ENCODE data around the gene SEPTIN5.
"Not testable (repeated sequence)": the region's sequence is repeated elsewhere in the genome, so short reads cannot be mapped to it uniquely, and the experiment has no call there.

The SEPTIN5 gene

GRCh38 chr22:19714312-19715187 lies at the start of gene SEPTIN5:
TSS of gene SEPTIN5 (plus strand) at chr22:19714503. CDS start at chr22:19714589, 86 bp downstream.
- DNase-seq (ENCODE audit: low spot score): no peak

GRCh38 chr22:19664951-19665783 lies 49.1 kb upstream of the SEPTIN5 start:
- no peak for DNase-seq (ENCODE audit: low spot score)

- DNase-seq (ENCODE audit: low spot score): no peak
Measured at GRCh38 chr22:19665784-19666672, 48.3 kb upstream of the SEPTIN5 start.

DNA sequence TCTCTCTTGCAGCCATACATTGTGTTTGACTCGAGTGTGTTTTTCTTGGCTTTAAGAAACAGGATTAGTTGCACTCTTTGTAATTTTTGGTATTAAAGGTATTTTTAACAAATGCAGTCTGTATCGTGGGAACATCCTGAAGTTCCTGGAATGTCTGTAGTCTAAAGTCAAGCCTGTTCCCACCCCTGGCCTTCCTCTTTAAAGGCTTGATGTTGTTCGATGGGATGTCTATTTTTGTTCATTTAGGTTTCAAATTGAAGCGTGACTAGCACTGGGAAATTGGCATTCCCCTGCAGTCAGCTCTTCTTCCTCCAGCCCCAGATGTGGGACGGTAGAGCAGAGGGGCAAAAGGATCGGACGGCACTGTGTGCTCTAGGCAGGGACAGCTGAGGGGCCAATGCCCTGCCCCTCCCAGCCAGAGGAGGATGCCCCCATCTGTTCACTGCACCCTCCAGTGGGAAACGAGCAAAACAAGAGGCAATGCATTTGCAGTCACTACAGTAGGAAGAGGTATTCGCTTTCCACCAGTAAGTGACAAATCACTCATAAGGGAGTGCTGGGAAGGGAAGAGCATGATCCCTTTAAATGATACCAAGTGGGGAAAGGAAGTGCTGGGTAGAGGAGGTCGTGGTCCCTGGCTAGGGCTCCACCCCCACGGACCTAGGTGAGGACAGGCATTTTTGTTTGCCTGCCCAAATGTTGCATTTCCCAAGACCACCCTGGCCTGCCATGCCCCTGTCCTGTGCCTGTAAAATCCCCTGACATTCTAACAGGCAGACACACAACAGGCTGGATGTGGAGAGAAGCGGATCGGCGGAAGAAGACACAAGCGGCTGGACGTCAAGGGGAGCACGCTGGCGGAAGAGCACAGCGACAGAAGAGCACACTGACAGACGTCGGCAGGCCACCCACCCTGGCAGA lies 47.4 kb upstream of the SEPTIN5 start:
- no peak for DNase-seq (ENCODE audit: low spot score)

GRCh38 chr22:19667872-19668740 lies 46.2 kb upstream of the SEPTIN5 start:
- DNase-seq (ENCODE audit: low spot score): no peak

- DNase-seq (ENCODE audit: low spot score): no peak
Measured at GRCh38 chr22:19668748-19669147, 45.6 kb upstream of the SEPTIN5 start.

- DNase-seq (ENCODE audit: low spot score): no peak
Measured at GRCh38 chr22:19669570-19669969, 44.7 kb upstream of the SEPTIN5 start.

GRCh38 chr22:19671316-19671715 lies 43.0 kb upstream of the SEPTIN5 start:
- DNase-seq (ENCODE audit: low spot score): no peak

DNA sequence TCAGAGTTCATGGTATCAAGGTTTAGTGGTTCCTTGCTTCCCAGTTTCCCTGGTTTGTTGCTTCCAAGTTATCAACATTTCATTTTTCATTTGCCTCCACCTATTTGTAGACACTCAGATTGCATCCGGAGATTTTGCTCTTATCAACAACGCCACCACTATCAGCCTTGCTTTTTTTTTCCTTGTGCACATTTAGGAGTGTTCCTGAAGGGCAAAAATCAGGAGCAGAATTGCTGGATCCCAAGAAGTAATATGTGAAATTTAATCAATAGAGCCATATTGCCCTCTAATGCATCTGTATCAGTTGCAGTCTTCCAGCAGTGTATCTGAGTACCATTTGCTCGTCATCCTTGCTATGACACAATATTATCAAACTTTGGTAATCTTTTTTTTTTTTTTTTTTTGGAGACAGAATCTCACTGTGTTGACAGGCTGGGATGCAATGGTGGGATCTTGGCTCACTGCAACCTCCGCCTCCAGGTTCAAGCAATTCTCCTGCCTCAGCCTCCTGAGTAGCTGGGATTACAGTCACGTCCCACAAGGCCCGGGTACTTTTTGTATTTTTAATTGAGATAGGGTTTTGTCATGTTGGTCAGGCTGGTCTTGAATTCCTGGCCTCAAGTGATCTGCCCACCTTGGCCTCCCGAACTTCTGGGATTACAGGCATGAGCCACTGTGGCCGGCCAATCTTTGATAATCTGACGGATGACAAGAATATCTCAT lies 42.1 kb upstream of the SEPTIN5 start:
- no peak for DNase-seq (ENCODE audit: low spot score)

- DNase-seq (ENCODE audit: low spot score): no peak
Measured at GRCh38 chr22:19673660-19674059, 40.6 kb upstream of the SEPTIN5 start.

DNA sequence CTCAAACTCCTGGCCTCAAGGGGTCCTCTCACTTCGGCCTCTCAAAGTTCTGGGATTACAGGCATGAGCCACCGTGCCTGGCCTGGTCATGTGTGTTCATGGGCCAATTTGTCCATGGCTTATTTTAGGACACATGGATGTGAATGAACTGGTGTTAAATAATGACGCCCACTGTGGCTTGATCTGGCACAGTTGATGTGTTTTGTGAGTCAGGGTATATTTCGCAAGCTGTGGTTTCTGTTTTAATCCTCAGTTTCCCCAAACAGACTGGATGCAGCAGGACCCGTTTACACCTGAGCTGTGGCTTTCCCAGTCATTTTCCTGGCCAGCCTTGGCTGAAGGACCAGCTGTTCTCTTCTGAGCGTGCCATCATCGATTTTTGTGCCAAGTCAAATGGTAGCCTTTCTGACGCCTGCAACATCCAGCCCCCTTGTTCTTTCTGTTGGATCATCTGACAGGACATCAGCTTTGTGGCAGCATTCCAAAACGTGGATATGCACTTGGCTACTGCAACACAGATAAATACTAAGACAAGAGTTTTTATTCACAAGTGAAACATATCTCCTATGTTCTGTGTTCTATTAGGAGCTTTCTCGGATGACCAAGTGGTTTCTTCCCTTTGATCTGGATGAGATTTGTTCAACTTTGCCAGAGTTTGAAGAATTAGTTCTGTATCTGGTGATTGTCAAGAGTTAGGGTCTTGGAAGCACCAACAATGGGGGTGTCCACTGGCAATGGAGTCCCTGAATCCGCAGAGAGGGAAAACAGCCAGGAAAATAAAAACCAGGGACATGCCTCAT lies 40.0 kb upstream of the SEPTIN5 start:
- DNase-seq (ENCODE audit: low spot score): no peak

DNA sequence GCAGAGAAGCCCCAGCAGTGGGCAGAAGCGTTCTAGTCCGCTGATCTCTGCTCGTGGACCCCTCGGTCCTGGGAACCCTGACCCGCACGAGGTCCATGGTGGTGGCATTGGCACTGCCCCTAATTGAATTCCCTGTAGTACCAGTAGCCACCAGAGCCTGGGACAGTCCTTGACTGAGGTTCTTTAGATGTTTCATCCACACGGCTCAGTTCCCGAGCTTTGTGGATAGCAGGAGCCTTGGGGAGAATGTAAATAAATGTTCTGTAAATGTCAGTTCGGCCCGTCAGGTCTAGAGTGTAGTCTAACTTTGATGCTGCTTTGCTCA lies 39.4 kb upstream of the SEPTIN5 start:
- no peak for DNase-seq (ENCODE audit: low spot score)

GRCh38 chr22:19675428-19675827 lies 38.9 kb upstream of the SEPTIN5 start:
- DNase-seq (ENCODE audit: low spot score): no peak

DNA sequence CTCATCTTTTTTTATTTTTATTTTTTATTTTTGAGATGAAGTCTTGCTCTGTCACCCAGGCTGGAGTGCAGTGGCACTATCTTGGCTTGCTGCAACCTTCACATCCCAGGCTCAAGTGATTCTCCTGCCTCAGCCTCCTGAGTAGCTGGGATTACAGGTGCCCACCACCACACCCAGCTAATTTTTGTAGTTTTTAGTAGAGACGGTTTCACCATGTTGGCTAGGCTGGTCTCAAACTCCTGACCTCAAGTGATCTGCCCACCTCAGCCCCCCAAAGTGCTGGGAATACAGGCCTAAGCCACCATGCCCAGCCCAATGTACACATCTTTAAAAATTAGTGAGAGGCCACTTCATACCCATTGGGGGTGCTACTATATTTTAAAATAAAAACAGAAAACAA lies 37.9 kb upstream of the SEPTIN5 start:
- DNase-seq (ENCODE audit: low spot score): not testable (repeated sequence)

- DNase-seq (ENCODE audit: low spot score): no peak
Measured at GRCh38 chr22:19678949-19679521, 35.3 kb upstream of the SEPTIN5 start.

GRCh38 chr22:19679522-19680101 lies 34.7 kb upstream of the SEPTIN5 start:
- DNase-seq (ENCODE audit: low spot score): peak; percentile 18

DNA sequence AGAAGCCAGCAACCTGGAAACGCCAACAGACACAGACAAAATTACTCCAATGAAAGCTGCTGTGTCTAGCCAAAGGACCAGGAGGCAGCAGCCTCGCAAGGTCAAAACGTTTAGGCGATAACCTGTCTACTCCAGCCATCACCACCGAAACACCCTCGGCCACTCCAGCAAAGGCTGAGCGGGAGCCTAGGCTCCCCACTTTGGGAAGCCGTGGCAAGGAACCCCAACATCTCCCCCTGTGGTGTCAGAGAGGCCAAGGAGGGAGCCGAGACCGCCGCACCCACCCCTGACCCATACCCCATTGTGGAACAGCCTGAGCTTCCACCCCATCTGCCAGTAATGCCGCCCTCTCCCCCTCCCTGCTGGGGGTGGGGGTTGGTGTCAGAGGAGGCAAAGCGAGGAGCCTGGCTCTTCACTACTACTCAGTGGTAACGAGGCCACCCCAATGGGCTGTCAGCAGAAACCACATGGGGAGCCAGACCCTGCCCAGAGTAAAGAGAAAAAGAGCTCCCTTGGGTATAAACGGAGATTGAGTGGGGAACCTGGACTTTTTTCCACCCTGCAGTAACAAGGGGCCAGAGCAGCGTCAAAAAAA lies 33.9 kb upstream of the SEPTIN5 start:
- DNase-seq (ENCODE audit: low spot score): no peak
